WTC11 (cell line): ENCODE measurements around the gene NTRK2.

ENCODE experiments used
- CTCF ChIP-seq: fragments of 200-600 bp; IDR thresholded peaks from 2 replicates; pipeline ENCODE4 v1.8.0; 2022; ENCODE audit warnings: antibody characterized with exemption
- PREB ChIP-seq: sonication (generic); formaldehyde crosslinking; IDR thresholded peaks from 2 replicates; pipeline ENCODE4 v1.8.1; 2022; ENCODE audit warnings: mild to moderate bottlenecking, missing genetic modification reagents, moderate library complexity, borderline replicate concordance

GRCh38 chr9:84815554-84815953 lies 146.0 kb downstream of the NTRK2 start:
- TF ChIP-seq CTCF (no peak), PREB (CRISPR knock-in tag) (no peak)
